ENCODE measurements around the gene LGALS12. TPM values are rescaled to one million over a fixed set of nuclear protein-coding genes. Genes with fewer than 3 reads are reported as not detected.

Gene LGALS12
- polyA plus RNA-seq, 2 of the 4 experiments (the other 2 are of a cell fraction), result not detected

GRCh38 chr11:63563201-63564055 lies 57.5 kb downstream of the LGALS12 start, which contains the start of gene PLAAT2:
Gene PLAAT2, minus strand, starts transcription at chr11:63563379. Its CDS starts 55 bp downstream, at chr11:63563324.
- Histone ChIP-seq H3K27ac (peak within 1 kb of the TSS; percentile 71 to 85; a peak in 4 of 6 replicates), H3K4me1 (peaks cover 41% of the 10 kb centered on the region), H3K4me2 (no peak within 1 kb of the TSS), H3K4me3 (no peak within 1 kb of the TSS), H3K9me3 (no peaks in the 10 kb centered on the region)
- no peak for TF ChIP-seq HMGXB4 (CRISPR knock-in tag; IDR thresholded peaks at IDR 0.05; ENCODE audit: borderline replicate concordance)
- no peak for TF ChIP-seq POLR2A (IDR thresholded peaks at IDR 0.05; ENCODE audit: low read length)
- no peak for TF ChIP-seq KDM5A (IDR thresholded peaks at IDR 0.05)
- no peak for TF ChIP-seq NR3C1 (IDR thresholded peaks at IDR 0.05)
- ChIA-PET CTCF (interaction anchor here (1.0 to 1.8 kb wide), 4 partner anchors 13 to 84 kb away, joined by 3 to 6 read pairs (median 4); no protein-coding TSS in a partner anchor), POLR2A (no interaction called here)
- DNase-seq (ENCODE audit: low read depth in 1 of 2, low spot score in 1 of 2), result no peak
- no peak for ATAC-seq
- FAIRE-seq, result no peak
- WGBS (ENCODE audit: missing lambda C conversion rate), result 88% methylated on average over 13 of the region's 13 CpGs

DNA sequence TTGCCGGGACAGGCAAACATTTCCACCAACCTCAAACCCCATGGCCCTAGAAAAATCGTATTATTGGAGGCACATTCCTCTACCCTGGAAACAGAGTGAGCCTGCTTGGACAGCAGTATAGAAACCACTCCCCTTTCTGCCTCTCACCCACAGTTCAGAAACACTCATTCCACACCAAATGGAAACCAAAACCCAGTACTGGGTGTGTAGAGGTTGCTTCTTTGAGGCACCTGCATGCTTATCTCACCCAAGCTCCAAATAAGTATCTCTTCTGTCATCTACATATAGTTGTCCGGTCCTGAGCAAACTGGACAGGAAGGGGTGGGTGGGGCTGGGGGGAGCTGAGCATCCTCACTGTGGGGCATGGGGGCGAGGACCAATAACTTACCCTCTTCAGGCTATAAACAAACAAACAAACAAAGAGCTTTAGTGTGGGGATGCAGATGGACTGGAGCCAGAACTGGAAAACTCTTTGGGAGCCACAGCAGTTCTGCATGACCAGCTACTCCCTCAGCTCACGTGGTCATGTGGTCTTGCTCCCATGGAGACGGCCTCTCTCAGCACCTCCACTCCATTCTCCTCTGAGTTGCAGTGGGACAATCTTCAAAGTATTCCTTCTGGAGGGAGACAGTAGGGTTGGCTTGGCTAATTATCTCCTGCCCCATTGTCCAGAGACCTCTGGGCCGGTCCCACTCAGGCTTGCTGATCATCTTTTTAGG lies 58.3 kb downstream of the LGALS12 start:
- no peak for ATAC-seq
- TF ChIP-seq RAD21 (conservative IDR thresholded peaks at IDR 0.05 in 1 of 2, IDR thresholded peaks at IDR 0.05 in 1 of 2), result no peak
- no peak for TF ChIP-seq ELK1 (IDR thresholded peaks at IDR 0.05; ENCODE audit: low read depth, low read length)
- TF ChIP-seq CHD2 (IDR thresholded peaks at IDR 0.05; ENCODE audit: low read length, partially characterized antibody), result no peak
- no peak for TF ChIP-seq JUN (IDR thresholded peaks at IDR 0.05)
- TF ChIP-seq POLR2AphosphoS2 (conservative IDR thresholded peaks at IDR 0.05; ENCODE audit: low read length), result no peak
- TF ChIP-seq BHLHE40 (IDR thresholded peaks at IDR 0.05; ENCODE audit: low read depth, low read length), result no peak
- TF ChIP-seq HEYL (CRISPR knock-in tag; IDR thresholded peaks at IDR 0.05), result no peak
- 94% methylated on average over 7 of the region's 7 CpGs for WGBS (ENCODE audit: missing lambda C conversion rate)
- ChIA-PET CTCF (interaction anchor here (1.3 kb wide), 1 partner anchor 17 kb away, joined by 3 read pairs; no protein-coding TSS in a partner anchor), POLR2A (no interaction called here)
- peak overlapping the region; percentile 71 to 85; a peak in 4 of 6 replicates for H3K27ac ChIP-seq
- FAIRE-seq, result no peak
- H3K9me3 ChIP-seq, result no peaks in the 10 kb centered on the region
- peak overlapping the region; percentile 47; the same call in 2 of the 3 replicates for H3K4me2 ChIP-seq
- DNase-seq (ENCODE audit: low read depth in 1 of 2, low spot score in 1 of 2), result no peak
- H3K4me3 ChIP-seq, result no peak overlapping the region
- H3K4me1 ChIP-seq, result peaks cover 44% of the 10 kb centered on the region

- no peaks in the 10 kb centered on the region for H3K9me3 ChIP-seq
- 47% methylated on average over 4 of the region's 4 CpGs for WGBS (ENCODE audit: missing lambda C conversion rate)
- no peak overlapping the region for H3K4me3 ChIP-seq
- peak in 1 of 2 experiments; percentile 82 for DNase-seq (ENCODE audit: low read depth in 1 of 2, low spot score in 1 of 2)
- H3K27ac ChIP-seq, result peak overlapping the region; percentile 71 to 85; a peak in 5 of 6 replicates
- TF ChIP-seq NPAS2 (CRISPR knock-in tag; IDR thresholded peaks at IDR 0.05; ENCODE audit: borderline replicate concordance), result no peak
- peak; percentile 57; the same call in 1 of the 2 replicates for TF ChIP-seq HOXB13 (CRISPR knock-in tag; IDR thresholded peaks at IDR 0.05; ENCODE audit: low read depth)
- 0 out of 2 replicates have a peak, but pooled peaks have one; percentile 41 for TF ChIP-seq ATOH8 (CRISPR knock-in tag; IDR thresholded peaks at IDR 0.05; ENCODE audit: low read depth)
- no peak for TF ChIP-seq RFX5 (IDR thresholded peaks at IDR 0.05)
- no peak for TF ChIP-seq CEBPB (IDR thresholded peaks at IDR 0.05)
- CTCF ChIA-PET, result interaction anchor here (1.3 kb wide), 1 partner anchor 18 kb away, joined by 3 read pairs; no protein-coding TSS in a partner anchor
- no peak for FAIRE-seq
- H3K4me1 ChIP-seq, result peaks cover 44% of the 10 kb centered on the region
- POLR2A ChIA-PET, result no interaction called here
- ATAC-seq, result peak; percentile 14 to 63; a peak in 3 of 6 replicates
- H3K4me2 ChIP-seq, result peak overlapping the region; percentile 47
Observed at GRCh38 chr11:63564784-63565350, 59.0 kb downstream of the LGALS12 start.

Other genes with a start within 250 kb of the LGALS12 start
- gene SLC22A9, start 136.3 kb upstream of the LGALS12 start, polyA plus RNA-seq (2011; rRNA removed), result not detected in 2 replicates
- gene SLC22A9, start 136.3 kb upstream of the LGALS12 start, polyA plus RNA-seq (2017; fragmentation: RNase III; extraction: RNeasy Plus Mini Kit Qiagen cat#74134 plus additional on column Dnase treatment), result not detected in 3 replicates
- 0.12 and 0.25 TPM in 2 replicates for gene PLAAT5, start 14.9 kb upstream of the LGALS12 start, polyA plus RNA-seq (2011; rRNA removed)
- 0.04 to 0.08 TPM in 2 of 3 replicates, not detected in the other for gene PLAAT5, start 14.9 kb upstream of the LGALS12 start, polyA plus RNA-seq (2017; fragmentation: RNase III; extraction: RNeasy Plus Mini Kit Qiagen cat#74134 plus additional on column Dnase treatment)
- gene PLAAT4, start 30.7 kb downstream of the LGALS12 start, polyA plus RNA-seq (2011; rRNA removed), result 1.6 and 2.4 TPM in 2 replicates
- gene PLAAT4, start 30.7 kb downstream of the LGALS12 start, polyA plus RNA-seq (2017; fragmentation: RNase III; extraction: RNeasy Plus Mini Kit Qiagen cat#74134 plus additional on column Dnase treatment), result 0.74 to 1.8 TPM (median 1.4 TPM) in 3 replicates
- 0.56 and 0.57 TPM in 2 replicates for gene PLAAT2, start 57.3 kb downstream of the LGALS12 start, polyA plus RNA-seq (2011; rRNA removed)
- 0.14 to 0.42 TPM (median 0.26 TPM) in 3 replicates for gene PLAAT2, start 57.3 kb downstream of the LGALS12 start, polyA plus RNA-seq (2017; fragmentation: RNase III; extraction: RNeasy Plus Mini Kit Qiagen cat#74134 plus additional on column Dnase treatment)
- 65.2 and 71.1 TPM in 2 replicates for gene PLAAT3, start 108.3 kb downstream of the LGALS12 start, polyA plus RNA-seq (2011; rRNA removed)
- 39.5 to 40.7 TPM (median 40.1 TPM) in 3 replicates for gene PLAAT3, start 108.3 kb downstream of the LGALS12 start, polyA plus RNA-seq (2017; fragmentation: RNase III; extraction: RNeasy Plus Mini Kit Qiagen cat#74134 plus additional on column Dnase treatment)
- gene ATL3, start 165.3 kb downstream of the LGALS12 start, polyA plus RNA-seq (2011; rRNA removed), result 45.4 and 50.8 TPM in 2 replicates
- 26.0 to 26.9 TPM (median 26.3 TPM) in 3 replicates for gene ATL3, start 165.3 kb downstream of the LGALS12 start, polyA plus RNA-seq (2017; fragmentation: RNase III; extraction: RNeasy Plus Mini Kit Qiagen cat#74134 plus additional on column Dnase treatment)
- gene RTN3, start 175.4 kb downstream of the LGALS12 start, polyA plus RNA-seq (2011; rRNA removed), result 167 and 196 TPM in 2 replicates
- 101 to 108 TPM (median 108 TPM) in 3 replicates for gene RTN3, start 175.4 kb downstream of the LGALS12 start, polyA plus RNA-seq (2017; fragmentation: RNase III; extraction: RNeasy Plus Mini Kit Qiagen cat#74134 plus additional on column Dnase treatment)